ENCODE results near the gene PPM1H.

DNA sequence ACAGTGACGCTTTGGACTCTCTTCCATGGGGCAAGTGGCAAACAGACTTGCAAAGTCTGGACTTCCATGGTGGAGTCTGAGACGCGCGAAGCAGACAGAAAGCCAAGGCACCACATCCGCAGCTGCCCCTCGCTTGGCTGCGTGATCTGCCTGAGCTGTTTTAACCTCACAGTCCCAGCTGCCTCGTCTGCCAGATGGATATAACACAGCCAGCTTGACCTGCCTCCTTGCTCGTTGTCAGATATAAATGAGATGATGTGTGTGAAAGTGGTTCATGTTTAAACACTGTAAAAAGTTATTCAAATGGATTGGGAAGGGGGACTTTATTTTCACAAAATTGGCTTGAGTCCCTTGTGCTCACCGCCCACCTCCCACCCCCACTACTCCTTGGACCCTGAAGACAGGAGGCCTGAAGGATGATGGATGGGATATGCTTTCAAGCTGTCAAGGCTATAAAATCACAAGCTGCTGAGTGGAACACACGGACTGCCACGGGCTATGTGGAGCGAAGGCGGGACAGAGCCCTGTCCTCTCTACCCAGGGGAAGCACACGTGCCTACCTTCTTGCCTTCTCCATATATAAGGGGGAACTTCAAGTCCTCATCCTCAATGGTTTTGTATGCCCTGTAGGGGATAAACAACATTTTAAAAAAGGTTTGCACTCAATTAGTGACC is 241.4 kb downstream of the PPM1H start:
- TF ChIP-seq, protein P1, sequence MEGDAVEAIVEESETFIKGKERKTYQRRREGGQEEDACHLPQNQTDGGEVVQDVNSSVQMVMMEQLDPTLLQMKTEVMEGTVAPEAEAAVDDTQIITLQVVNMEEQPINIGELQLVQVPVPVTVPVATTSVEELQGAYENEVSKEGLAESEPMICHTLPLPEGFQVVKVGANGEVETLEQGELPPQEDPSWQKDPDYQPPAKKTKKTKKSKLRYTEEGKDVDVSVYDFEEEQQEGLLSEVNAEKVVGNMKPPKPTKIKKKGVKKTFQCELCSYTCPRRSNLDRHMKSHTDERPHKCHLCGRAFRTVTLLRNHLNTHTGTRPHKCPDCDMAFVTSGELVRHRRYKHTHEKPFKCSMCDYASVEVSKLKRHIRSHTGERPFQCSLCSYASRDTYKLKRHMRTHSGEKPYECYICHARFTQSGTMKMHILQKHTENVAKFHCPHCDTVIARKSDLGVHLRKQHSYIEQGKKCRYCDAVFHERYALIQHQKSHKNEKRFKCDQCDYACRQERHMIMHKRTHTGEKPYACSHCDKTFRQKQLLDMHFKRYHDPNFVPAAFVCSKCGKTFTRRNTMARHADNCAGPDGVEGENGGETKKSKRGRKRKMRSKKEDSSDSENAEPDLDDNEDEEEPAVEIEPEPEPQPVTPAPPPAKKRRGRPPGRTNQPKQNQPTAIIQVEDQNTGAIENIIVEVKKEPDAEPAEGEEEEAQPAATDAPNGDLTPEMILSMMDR (IDR thresholded peaks at IDR 0.05), result no peak
- no peak for TF ChIP-seq POLR2A (IDR thresholded peaks at IDR 0.05; ENCODE audit: low read depth)
- no peak for TF ChIP-seq EP300 (IDR thresholded peaks at IDR 0.05)
- no peak for TF ChIP-seq POLR2AphosphoS5 (IDR thresholded peaks at IDR 0.05)
